Activated CD8-positive, alpha-beta memory T cell treated with anti-CD3 and anti-CD28 coated beads for 48 hours (primary cell): ENCODE measurements around the gene PPP4R3B.

Experiments used
- DNase-seq, 3 experiments: peaks; one replicate each; pipeline ENCODE4 v3.0.0-alpha.2; 2020; ENCODE audit warnings: low read depth in 2 of 3, low spot score in 2 of 3

PPP4R3B gene

GRCh38 chr2:55617175-55618024, at the start of gene PPP4R3B:
PPP4R3B (minus strand) TSS chr2:55617622; CDS start chr2:55617285, 337 bp downstream.
- peak; percentile 77 to 97 (median 88) for DNase-seq

GRCh38 chr2:55653255-55653654, 35.8 kb upstream of the PPP4R3B start:
- no peak for DNase-seq

- DNase-seq: no peak
Measured at GRCh38 chr2:55649211-55649610, 31.8 kb upstream of the PPP4R3B start.

GRCh38 chr2:55636831-55637230, 19.4 kb upstream of the PPP4R3B start:
- no peak for DNase-seq

GRCh38 chr2:55628931-55629330, 11.5 kb upstream of the PPP4R3B start:
- no peak for DNase-seq

GRCh38 chr2:55627915-55628314, 10.5 kb upstream of the PPP4R3B start:
- DNase-seq: no peak

- DNase-seq: no peak
Measured at GRCh38 chr2:55621802-55622201, 4.4 kb upstream of the PPP4R3B start.

GRCh38 chr2:55620123-55620779, 2.8 kb upstream of the PPP4R3B start:
- no peak for DNase-seq

GRCh38 chr2:55618275-55619055, 1.0 kb upstream of the PPP4R3B start:
- peak in 2 of 3 experiments; percentile 20 to 27 for DNase-seq

- no peak for DNase-seq
Measured at GRCh38 chr2:55618025-55618274, 528 bp upstream of the PPP4R3B start.

GRCh38 chr2:55616551-55617174, 759 bp downstream of the PPP4R3B start:
- DNase-seq: no peak

GRCh38 chr2:55611997-55612396, 5.4 kb downstream of the PPP4R3B start:
- DNase-seq: no peak

GRCh38 chr2:55610954-55611743, 6.3 kb downstream of the PPP4R3B start:
- DNase-seq: no peak

GRCh38 chr2:55609938-55610578, 7.4 kb downstream of the PPP4R3B start:
- DNase-seq: no peak

- DNase-seq: no peak
Measured at GRCh38 chr2:55609193-55609794, 8.1 kb downstream of the PPP4R3B start.

- no peak for DNase-seq
Measured at GRCh38 chr2:55607717-55608116, 9.7 kb downstream of the PPP4R3B start.

- DNase-seq: no peak
Measured at GRCh38 chr2:55604027-55604565, 13.3 kb downstream of the PPP4R3B start.

GRCh38 chr2:55601849-55602248, 15.6 kb downstream of the PPP4R3B start:
- DNase-seq: no peak

- no peak for DNase-seq
Measured at GRCh38 chr2:55598056-55598795, 19.2 kb downstream of the PPP4R3B start.
